Measurements from ENCODE around the gene BAHCC1. TPM values are rescaled to one million over a fixed set of nuclear protein-coding genes. Genes with fewer than 3 reads are reported as not detected.

Gene BAHCC1
- total and polyA plus RNA-seq, 10 of the 15 experiments (the other 5 are each of a cell fraction or from before 2014, with no cell fraction given), result 0.03 to 0.14 (median 0.11) TPM; not detected in 6

DNA sequence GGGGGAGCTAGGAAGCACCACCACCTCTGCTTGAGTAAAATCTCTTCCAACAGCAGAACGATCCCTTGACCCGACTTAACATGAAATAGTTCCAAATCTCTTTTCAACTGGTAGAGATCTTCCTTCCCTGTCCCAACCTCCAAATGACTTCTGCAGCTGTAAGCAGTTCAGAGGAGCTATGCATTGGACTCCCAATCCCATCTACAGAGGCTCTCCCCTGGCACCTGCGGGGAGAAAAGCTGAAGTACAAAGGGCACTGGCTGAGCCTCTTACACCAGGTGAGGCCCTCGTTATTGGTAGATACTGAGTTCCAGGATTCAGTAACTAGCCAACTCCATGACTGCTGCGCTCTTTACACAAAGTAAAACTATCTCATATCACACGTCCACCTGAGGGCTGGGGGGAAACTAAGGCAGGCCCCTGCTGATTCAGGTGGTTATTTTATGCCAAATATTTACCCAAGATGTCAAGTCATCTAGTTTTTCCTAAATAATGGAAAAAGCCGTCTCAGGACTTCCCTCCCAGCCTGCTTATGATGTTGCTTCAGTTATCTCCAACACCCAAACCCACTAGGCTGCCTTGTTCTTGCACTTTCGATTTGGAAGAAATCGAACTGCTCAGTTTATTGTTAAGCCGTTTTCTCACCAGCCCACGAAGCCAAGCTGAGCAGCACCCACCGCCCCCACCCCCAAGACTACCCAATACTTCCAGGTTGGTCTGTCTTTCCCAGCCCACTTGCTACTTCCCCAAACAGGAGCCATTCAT is 114.1 kb downstream of the BAHCC1 start:
- H3K36me3 ChIP-seq (ENCODE audit: control insufficient read depth in 2 of 2, insufficient read depth in 2 of 2, low read length in 1 of 2), result peaks cover 18 to 29% of the 10 kb centered on the region in 2 experiments
- ATAC-seq, result no peak
- peak overlapping the region; percentile 85 for H3K9ac ChIP-seq (ENCODE audit: control insufficient read depth, insufficient read depth, low read length)
- SMC1A ChIA-PET (ENCODE audit: uncharacterized antibody, unreplicated experiment), result interaction anchor here (2.2 kb wide), 1 partner anchor 26 kb away, joined by 9 read pairs; no protein-coding TSS in a partner anchor
- peak; percentile 57 for FAIRE-seq
- no peaks in the 10 kb centered on the region for H3K27me3 ChIP-seq (replicated peaks in 1 of 2; ENCODE audit: control insufficient read depth in 2 of 2, insufficient read depth in 2 of 2, low read length in 1 of 2)
- CTCF ChIA-PET, result interaction anchor here (0.7 to 1.6 kb wide), 3 partner anchors 25 to 218 kb away, joined by 3 to 8 read pairs (median 4); no protein-coding TSS in a partner anchor
- intact Hi-C loops (cut with micrococcal nuclease; ENCODE audit: unreplicated experiment), result no loop called here
- 3% methylated on average over 12 of the region's 12 CpGs for WGBS (ENCODE audit: insufficient coverage, insufficient replicate concordance, low lambda C conversion rate, missing lambda C conversion rate)
- in situ Hi-C loops (cut with MboI), result no loop called here
- H3K79me2 ChIP-seq (ENCODE audit: control insufficient read depth, insufficient read depth, low read length), result peaks cover 54% of the 10 kb centered on the region
- no peak overlapping the region for H2AFZ ChIP-seq (ENCODE audit: control insufficient read depth, low read depth, low read length)
- H3K9me3 ChIP-seq (replicated peaks; ENCODE audit: control insufficient read depth, insufficient read depth, low read length), result no peaks in the 10 kb centered on the region; the same call in 2 of the 3 replicates
- H4K20me1 ChIP-seq (ENCODE audit: control insufficient read depth, insufficient read depth), result peaks cover 11% of the 10 kb centered on the region
- no peaks in the 10 kb centered on the region for H3K4me1 ChIP-seq (ENCODE audit: control insufficient read depth, insufficient read depth, low read length)
- H3K27ac ChIP-seq (ENCODE audit: control insufficient read depth, insufficient read depth), result peak overlapping the region; percentile 15; the same call in 1 of the 2 replicates
- H3K4me2 ChIP-seq (ENCODE audit: control insufficient read depth, insufficient read depth), result peak overlapping the region; percentile 85
- RAD21 ChIA-PET (ENCODE audit: unreplicated experiment), result interaction anchor here (0.8 to 1.3 kb wide), 2 partner anchors 10 to 26 kb away, joined by 3 to 4 read pairs; no protein-coding TSS in a partner anchor
- BruUV-seq (replicated peaks), result no TSS peak
- DNase-seq (ENCODE audit: low read depth, low spot score), result no peak
- POLR2A ChIA-PET, result interaction anchor here (0.6 to 2.4 kb wide), 4 partner anchors 9 to 157 kb away, joined by 3 to 16 read pairs (median 3); partner anchors contain the start of genes CCDC137, FAAP100 and OXLD1
- H3K4me3 ChIP-seq, result peak overlapping the region; percentile 95
- TF ChIP-seq RAD21 (IDR thresholded peaks at IDR 0.05; ENCODE audit: insufficient read depth, low read depth, low read length) (no peak), IKZF2 (IDR thresholded peaks at IDR 0.05) (no peak), TAF1 (IDR thresholded peaks at IDR 0.05; ENCODE audit: borderline replicate concordance, low read depth, low read length) (0 out of 2 replicates have a peak, but pooled peaks have one; percentile 40), SMAD5 (IDR thresholded peaks at IDR 0.05; ENCODE audit: low read depth) (peak; percentile 86), TBL1XR1 (IDR thresholded peaks at IDR 0.05; ENCODE audit: low read depth, low read length) (0 out of 2 replicates have a peak, but pooled peaks have one; percentile 14), KLF5 (IDR thresholded peaks at IDR 0.05; ENCODE audit: partially characterized antibody) (no peak), CBFB (IDR thresholded peaks at IDR 0.05; ENCODE audit: low read depth) (no peak), BACH1 (IDR thresholded peaks at IDR 0.05; ENCODE audit: borderline replicate concordance) (peak; percentile 31), POLR2AphosphoS2 (IDR thresholded peaks at IDR 0.05; ENCODE audit: low read depth, low read length) (peak; percentile 97), EED (IDR thresholded peaks at IDR 0.05; ENCODE audit: low read depth) (no peak), NR2F1 (conservative IDR thresholded peaks at IDR 0.05) (no peak), MYC (IDR thresholded peaks at IDR 0.05; ENCODE audit: insufficient read depth, insufficient read length, insufficient replicate concordance, low read length, severe bottlenecking) (peak; percentile 23)
- TF ChIP-seq, protein P1, sequence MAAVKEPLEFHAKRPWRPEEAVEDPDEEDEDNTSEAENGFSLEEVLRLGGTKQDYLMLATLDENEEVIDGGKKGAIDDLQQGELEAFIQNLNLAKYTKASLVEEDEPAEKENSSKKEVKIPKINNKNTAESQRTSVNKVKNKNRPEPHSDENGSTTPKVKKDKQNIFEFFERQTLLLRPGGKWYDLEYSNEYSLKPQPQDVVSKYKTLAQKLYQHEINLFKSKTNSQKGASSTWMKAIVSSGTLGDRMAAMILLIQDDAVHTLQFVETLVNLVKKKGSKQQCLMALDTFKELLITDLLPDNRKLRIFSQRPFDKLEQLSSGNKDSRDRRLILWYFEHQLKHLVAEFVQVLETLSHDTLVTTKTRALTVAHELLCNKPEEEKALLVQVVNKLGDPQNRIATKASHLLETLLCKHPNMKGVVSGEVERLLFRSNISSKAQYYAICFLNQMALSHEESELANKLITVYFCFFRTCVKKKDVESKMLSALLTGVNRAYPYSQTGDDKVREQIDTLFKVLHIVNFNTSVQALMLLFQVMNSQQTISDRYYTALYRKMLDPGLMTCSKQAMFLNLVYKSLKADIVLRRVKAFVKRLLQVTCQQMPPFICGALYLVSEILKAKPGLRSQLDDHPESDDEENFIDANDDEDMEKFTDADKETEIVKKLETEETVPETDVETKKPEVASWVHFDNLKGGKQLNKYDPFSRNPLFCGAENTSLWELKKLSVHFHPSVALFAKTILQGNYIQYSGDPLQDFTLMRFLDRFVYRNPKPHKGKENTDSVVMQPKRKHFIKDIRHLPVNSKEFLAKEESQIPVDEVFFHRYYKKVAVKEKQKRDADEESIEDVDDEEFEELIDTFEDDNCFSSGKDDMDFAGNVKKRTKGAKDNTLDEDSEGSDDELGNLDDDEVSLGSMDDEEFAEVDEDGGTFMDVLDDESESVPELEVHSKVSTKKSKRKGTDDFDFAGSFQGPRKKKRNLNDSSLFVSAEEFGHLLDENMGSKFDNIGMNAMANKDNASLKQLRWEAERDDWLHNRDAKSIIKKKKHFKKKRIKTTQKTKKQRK (IDR thresholded peaks at IDR 0.05; ENCODE audit: low read depth, low read length), result peak; percentile 36; the same call in 1 of the 2 replicates
- TF ChIP-seq, protein P2, sequence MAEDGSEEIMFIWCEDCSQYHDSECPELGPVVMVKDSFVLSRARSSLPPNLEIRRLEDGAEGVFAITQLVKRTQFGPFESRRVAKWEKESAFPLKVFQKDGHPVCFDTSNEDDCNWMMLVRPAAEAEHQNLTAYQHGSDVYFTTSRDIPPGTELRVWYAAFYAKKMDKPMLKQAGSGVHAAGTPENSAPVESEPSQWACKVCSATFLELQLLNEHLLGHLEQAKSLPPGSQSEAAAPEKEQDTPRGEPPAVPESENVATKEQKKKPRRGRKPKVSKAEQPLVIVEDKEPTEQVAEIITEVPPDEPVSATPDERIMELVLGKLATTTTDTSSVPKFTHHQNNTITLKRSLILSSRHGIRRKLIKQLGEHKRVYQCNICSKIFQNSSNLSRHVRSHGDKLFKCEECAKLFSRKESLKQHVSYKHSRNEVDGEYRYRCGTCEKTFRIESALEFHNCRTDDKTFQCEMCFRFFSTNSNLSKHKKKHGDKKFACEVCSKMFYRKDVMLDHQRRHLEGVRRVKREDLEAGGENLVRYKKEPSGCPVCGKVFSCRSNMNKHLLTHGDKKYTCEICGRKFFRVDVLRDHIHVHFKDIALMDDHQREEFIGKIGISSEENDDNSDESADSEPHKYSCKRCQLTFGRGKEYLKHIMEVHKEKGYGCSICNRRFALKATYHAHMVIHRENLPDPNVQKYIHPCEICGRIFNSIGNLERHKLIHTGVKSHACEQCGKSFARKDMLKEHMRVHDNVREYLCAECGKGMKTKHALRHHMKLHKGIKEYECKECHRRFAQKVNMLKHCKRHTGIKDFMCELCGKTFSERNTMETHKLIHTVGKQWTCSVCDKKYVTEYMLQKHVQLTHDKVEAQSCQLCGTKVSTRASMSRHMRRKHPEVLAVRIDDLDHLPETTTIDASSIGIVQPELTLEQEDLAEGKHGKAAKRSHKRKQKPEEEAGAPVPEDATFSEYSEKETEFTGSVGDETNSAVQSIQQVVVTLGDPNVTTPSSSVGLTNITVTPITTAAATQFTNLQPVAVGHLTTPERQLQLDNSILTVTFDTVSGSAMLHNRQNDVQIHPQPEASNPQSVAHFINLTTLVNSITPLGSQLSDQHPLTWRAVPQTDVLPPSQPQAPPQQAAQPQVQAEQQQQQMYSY (CRISPR knock-in tag; IDR thresholded peaks at IDR 0.05), result peak; percentile 39; the same call in 1 of the 2 replicates
